AG09309 (cell line): ENCODE measurements around the gene SYCE1L.

Source experiments
- DNase-seq: peaks from one replicate; pipeline ENCODE4 v3.0.0-alpha.2; 2010; ENCODE audit warnings: low read depth
- H3K4me3 ChIP-seq: 2 replicates; pipeline ENCODE4 v1.5.1; 2011; ENCODE audit warnings: mild to moderate bottlenecking, low read depth, low read length, moderate library complexity; ENCODE audit not compliant: control insufficient read depth
- CTCF ChIP-seq: IDR thresholded peaks from 2 replicates; pipeline ENCODE4 v1.5.1; 2011; ENCODE audit warnings: mild to moderate bottlenecking, low read depth, low read length, inconsistent platforms; ENCODE audit not compliant: insufficient read depth, control insufficient read depth; ENCODE audit errors: missing control alignments

The SYCE1L gene

GRCh38 chr16:77190478-77191258 is 8.5 kb upstream of the SYCE1L start, which contains the start of gene MON1B:
TSS of gene MON1B (plus strand) at chr16:77191190. CDS start at chr16:77191486, 296 bp downstream.
- peak; percentile 94 for DNase-seq
- peak within 1 kb of the TSS; percentile 86 for H3K4me3 ChIP-seq
- TF ChIP-seq CTCF: peak; percentile 7

GRCh38 chr16:77191259-77191969 is 7.8 kb upstream of the SYCE1L start:
- H3K4me3 ChIP-seq: peak overlapping the region; percentile 86
- no peak for DNase-seq
- no peak for TF ChIP-seq CTCF

GRCh38 chr16:77193377-77193776 is 5.8 kb upstream of the SYCE1L start:
- no peak overlapping the region for H3K4me3 ChIP-seq
- no peak for TF ChIP-seq CTCF
- no peak for DNase-seq

GRCh38 chr16:77194295-77195231 is 4.6 kb upstream of the SYCE1L start:
- TF ChIP-seq CTCF: no peak
- no peak for DNase-seq

GRCh38 chr16:77195411-77195810 is 3.8 kb upstream of the SYCE1L start:
- no peak for DNase-seq
- TF ChIP-seq CTCF: no peak

More at GRCh38 chr16:77194295-77195231, 4.6 kb upstream of the SYCE1L start:
- H3K4me3 ChIP-seq: no peak overlapping the region

GRCh38 chr16:77197747-77198146 is 1.5 kb upstream of the SYCE1L start:
- H3K4me3 ChIP-seq: no peak overlapping the region
- DNase-seq: no peak
- no peak for TF ChIP-seq CTCF

More at GRCh38 chr16:77195411-77195810, 3.8 kb upstream of the SYCE1L start:
- H3K4me3 ChIP-seq: no peak overlapping the region
